NCI-H2029 treated with DMSO at 0.1 percent for 48 hours (cell line): ENCODE results near the gene DLGAP1.
A peak's percentile ranks its signal among the peaks of the same experiment; 100 is the strongest.

ENCODE experiments used
- DNase-seq: peaks from one replicate; lab custom pipeline; 2025; lab: John Stamatoyannopoulos, UW

DLGAP1 gene

GRCh38 chr18:3468833-3469232 lies 986.3 kb downstream of the DLGAP1 start:
- DNase-seq = no peak

GRCh38 chr18:3468066-3468705 lies 986.9 kb downstream of the DLGAP1 start:
- DNase-seq = no peak

GRCh38 chr18:3466872-3467271 lies 988.2 kb downstream of the DLGAP1 start:
- no peak for DNase-seq

- no peak for DNase-seq
Observed at GRCh38 chr18:3466045-3466444, 989.1 kb downstream of the DLGAP1 start.

- no peak for DNase-seq
Observed at GRCh38 chr18:3463051-3463450, 992.1 kb downstream of the DLGAP1 start.

- DNase-seq = no peak
Observed at GRCh38 chr18:3461704-3462103, 993.4 kb downstream of the DLGAP1 start.

GRCh38 chr18:3460823-3461398 lies 994.2 kb downstream of the DLGAP1 start:
- no peak for DNase-seq

- DNase-seq = no peak
Observed at GRCh38 chr18:3458952-3459853, 995.9 kb downstream of the DLGAP1 start.

GRCh38 chr18:3458378-3458777 lies 996.7 kb downstream of the DLGAP1 start:
- DNase-seq = no peak

- no peak for DNase-seq
Observed at GRCh38 chr18:3457261-3457724, 997.8 kb downstream of the DLGAP1 start.

- peak; percentile 82 for DNase-seq
Observed at GRCh38 chr18:3456686-3457069, 998.4 kb downstream of the DLGAP1 start.

GRCh38 chr18:3455907-3456685 lies 999.0 kb downstream of the DLGAP1 start:
- DNase-seq = no peak

GRCh38 chr18:3455090-3455635 lies 999.9 kb downstream of the DLGAP1 start:
- DNase-seq = no peak

GRCh38 chr18:3454365-3455089 lies 1000.6 kb downstream of the DLGAP1 start:
- peak; percentile 12 for DNase-seq

GRCh38 chr18:3453540-3454364 lies 1001.4 kb downstream of the DLGAP1 start:
- peak; percentile 35 for DNase-seq

GRCh38 chr18:3452750-3453539 lies 1002.2 kb downstream of the DLGAP1 start:
- DNase-seq = no peak

- no peak for DNase-seq
Observed at GRCh38 chr18:3451989-3452749, 1002.9 kb downstream of the DLGAP1 start.

GRCh38 chr18:3451183-3451988 lies 1003.7 kb downstream of the DLGAP1 start:
- no peak for DNase-seq
